PC-9 (cell line): ENCODE measurements around the gene CHST12. TPM values are rescaled to one million over a fixed set of nuclear protein-coding genes. Genes with fewer than 3 reads are reported as not detected.

Experiments used
- BruUV-seq: library from RNA; stranded (reverse); fragments of 400-500 nt; replicated peaks from 2 replicates; lab custom pipeline; 2021; lab: Mats Ljungman, UMichigan
- CTCF ChIA-PET: fragments of 300-600 bp; sonication (Branson Sonifier 250); formaldehyde crosslinking; loops from one replicate; lab custom pipeline; 2022; ENCODE audit warnings: antibody characterized with exemption; lab: Charles Lee
- POLR2A ChIA-PET: fragments of 300-600 bp; sonication (Branson Sonifier 250); formaldehyde crosslinking; loops from one replicate; lab custom pipeline; 2022; ENCODE audit warnings: antibody characterized with exemption; ENCODE audit not compliant: unreplicated experiment; lab: Charles Lee
- DNase-seq, 2 experiments: peaks; one replicate each; pipeline versions ENCODE4 v3.0.0 to v3.0.0-alpha.2; 2015 to 2022; ENCODE audit warnings: mixed read lengths in 1 of 2
- H2AFZ ChIP-seq: fragments of 200-600 bp; sonication (generic); 2 replicates; pipeline ENCODE4 v1.8.1; 2017; ENCODE audit warnings: antibody characterized with exemption
- H3F3A ChIP-seq: fragments of 200-600 bp; sonication (generic); 2 replicates; pipeline ENCODE4 v1.8.1; 2017; ENCODE audit warnings: antibody characterized with exemption, mild to moderate bottlenecking, low read depth; ENCODE audit not compliant: insufficient read depth
- H3K27ac ChIP-seq: fragments of 200-600 bp; sonication (generic); 2 replicates; pipeline ENCODE4 v1.6.1; 2016; ENCODE audit warnings: mixed run types
- H3K27me3 ChIP-seq: fragments of 200-600 bp; sonication (generic); 2 replicates; pipeline ENCODE4 v1.6.1; 2016; ENCODE audit warnings: low read depth, mixed run types; ENCODE audit not compliant: insufficient read depth
- H3K36me3 ChIP-seq: fragments of 200-600 bp; sonication (generic); 2 replicates; pipeline ENCODE4 v1.6.1; 2016; ENCODE audit warnings: low read depth, mixed run types
- H3K4me1 ChIP-seq: fragments of 200-600 bp; sonication (generic); replicated peaks from 2 replicates; pipeline ENCODE4 v1.6.1; 2016; ENCODE audit warnings: mixed run types; ENCODE audit not compliant: insufficient read depth
- H3K4me2 ChIP-seq: fragments of 200-600 bp; sonication (generic); 2 replicates; pipeline ENCODE4 v1.6.1; 2017; ENCODE audit warnings: mixed run types
- H3K4me3 ChIP-seq: fragments of 200-600 bp; sonication (generic); 2 replicates; pipeline ENCODE4 v1.6.1; 2016; ENCODE audit warnings: mixed run types
- H3K79me2 ChIP-seq: fragments of 200-600 bp; sonication (generic); 2 replicates; pipeline ENCODE4 v1.6.1; 2017; ENCODE audit warnings: low read depth, mixed run types
- H3K9me2 ChIP-seq: fragments of 200-600 bp; sonication (generic); 2 replicates; pipeline ENCODE4 v1.8.1; 2017; ENCODE audit warnings: mild to moderate bottlenecking; ENCODE audit not compliant: insufficient read depth
- H3K9me3 ChIP-seq: fragments of 200-600 bp; sonication (generic); 2 replicates; pipeline ENCODE4 v1.8.1; 2016; ENCODE audit warnings: low read depth; ENCODE audit not compliant: insufficient read depth
- H4K20me1 ChIP-seq: fragments of 200-600 bp; sonication (generic); 2 replicates; pipeline ENCODE4 v1.8.1; 2017; ENCODE audit not compliant: insufficient read depth
- CTCF ChIP-seq: fragments of 200-600 bp; sonication (generic); conservative IDR thresholded peaks from 2 replicates; pipeline ENCODE4 v1.6.1; 2017; ENCODE audit warnings: mixed run types, antibody characterized with exemption, mild to moderate bottlenecking, moderate library complexity
- EZH2 ChIP-seq: fragments of 200-600 bp; sonication (generic); IDR thresholded peaks from 2 replicates; pipeline ENCODE4 v1.8.0; 2017; ENCODE audit warnings: antibody characterized with exemption, low read depth
- intact Hi-C: fragments of 100-400 bp; cut with micrococcal nuclease; formaldehyde crosslinking; loops from one replicate; pipeline ENCODE4 v1.10.0; 2022; ENCODE audit not compliant: unreplicated experiment
- total RNA-seq: library from RNA; stranded (reverse); gene quantifications from 2 replicates; pipeline ENCODE4 v1.2.3, GENCODE V29; 2021

The CHST12 gene
- total RNA-seq, 1 experiment from 2014 or later = 25.9 TPM

DNA sequence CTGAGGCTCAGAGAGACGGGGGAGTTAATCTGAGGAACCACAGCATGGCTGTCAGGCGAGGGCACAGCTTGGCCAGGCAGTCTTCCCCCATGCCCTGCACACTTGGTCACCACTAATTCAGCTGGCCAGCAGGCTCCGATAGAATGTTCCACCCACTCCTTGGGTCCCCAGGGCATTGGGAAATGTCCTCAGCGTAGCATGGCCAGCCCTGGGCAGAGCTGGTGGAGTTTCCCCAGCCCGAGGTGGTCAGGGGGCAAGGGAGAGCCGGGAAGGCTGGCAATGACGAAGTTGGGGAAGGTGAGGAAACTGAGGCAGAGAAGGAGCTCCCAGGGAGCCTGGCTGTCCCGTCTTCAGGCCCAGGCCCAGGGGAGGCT lies 84.8 kb downstream of the CHST12 start:
- peaks cover 5% of the 10 kb centered on the region; the same call in 1 of the 2 replicates for H3F3A ChIP-seq
- H3K79me2 ChIP-seq = no peaks in the 10 kb centered on the region
- intact Hi-C loops = no loop called here
- no TSS peak for BruUV-seq
- H3K4me2 ChIP-seq = no peak overlapping the region
- no peak overlapping the region for H3K27ac ChIP-seq
- DNase-seq = no peak
- H2AFZ ChIP-seq = no peak overlapping the region
- ChIA-PET CTCF (interaction anchor here (0.7 kb wide), 1 partner anchor 87 kb away, joined by 9 read pairs; no protein-coding TSS in a partner anchor), POLR2A (no interaction called here)
- TF ChIP-seq CTCF (no peak), EZH2 (no peak)
- H3K36me3 ChIP-seq = no peaks in the 10 kb centered on the region
- H3K9me2 ChIP-seq = no peaks in the 10 kb centered on the region
- peaks cover under 1% of the 10 kb centered on the region; the same call in 1 of the 2 replicates for H3K4me1 ChIP-seq
- H4K20me1 ChIP-seq = no peaks in the 10 kb centered on the region
- H3K27me3 ChIP-seq = no peaks in the 10 kb centered on the region
- H3K9me3 ChIP-seq = no peaks in the 10 kb centered on the region
- H3K4me3 ChIP-seq = no peak overlapping the region

DNA sequence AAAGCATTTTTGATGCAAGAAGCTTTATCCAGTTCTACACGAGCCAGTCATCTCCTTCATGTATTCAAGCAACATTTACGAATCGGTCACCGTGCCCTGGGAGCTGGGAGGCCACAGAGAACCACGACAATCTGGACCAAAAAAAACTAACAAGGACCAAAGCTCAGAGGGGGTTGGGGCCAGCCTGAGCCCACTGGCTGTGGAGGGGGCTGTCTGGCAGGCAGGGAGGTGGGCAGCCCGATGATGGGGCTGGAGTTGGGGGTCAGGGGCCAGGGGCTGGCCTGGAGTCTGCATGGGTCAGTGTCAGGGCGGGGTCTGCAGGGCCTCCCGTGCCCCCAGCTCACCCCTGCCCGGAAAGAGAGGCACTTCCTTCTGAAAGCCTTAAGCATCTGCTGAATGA lies 85.3 kb downstream of the CHST12 start:
- Histone ChIP-seq H3K4me3 (no peak overlapping the region), H3K4me2 (no peak overlapping the region), H3F3A (peaks cover 5% of the 10 kb centered on the region; the same call in 1 of the 2 replicates), H3K27ac (no peak overlapping the region), H3K27me3 (no peaks in the 10 kb centered on the region), H3K36me3 (no peaks in the 10 kb centered on the region), H2AFZ (no peak overlapping the region), H3K9me3 (no peaks in the 10 kb centered on the region), H3K79me2 (no peaks in the 10 kb centered on the region), H3K9me2 (no peaks in the 10 kb centered on the region), H3K4me1 (peaks cover 5% of the 10 kb centered on the region; the same call in 1 of the 2 replicates), H4K20me1 (no peaks in the 10 kb centered on the region)
- DNase-seq = no peak
- TF ChIP-seq CTCF = no peak
- no peak for TF ChIP-seq EZH2
- CTCF ChIA-PET = interaction anchor here (0.7 kb wide), 1 partner anchor 87 kb away, joined by 9 read pairs; no protein-coding TSS in a partner anchor
- intact Hi-C loops = no loop called here
- no TSS peak for BruUV-seq
- POLR2A ChIA-PET = no interaction called here

DNA sequence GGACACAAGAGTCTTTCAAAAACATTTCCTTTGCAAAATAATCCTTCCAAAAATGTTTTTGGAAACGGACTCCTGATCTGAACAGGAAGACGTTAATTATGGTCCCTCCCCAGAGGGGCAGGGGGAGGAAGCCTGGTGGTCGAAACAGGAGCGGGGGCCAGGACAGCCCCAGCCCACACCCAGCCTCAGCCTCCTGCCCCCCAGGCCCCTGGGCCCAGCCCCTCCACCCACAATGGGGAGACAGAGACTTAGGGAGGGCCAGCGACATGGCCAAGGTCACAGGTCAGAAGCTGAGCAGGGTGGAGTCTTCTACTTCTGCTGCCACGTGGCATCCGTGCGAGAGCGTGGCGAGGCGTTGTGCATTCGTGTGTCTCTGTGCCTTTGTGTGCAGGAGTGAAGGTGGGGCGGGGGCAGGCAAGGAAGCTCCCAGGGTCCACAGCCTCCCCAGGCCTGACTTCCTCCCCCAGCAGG lies 86.8 kb downstream of the CHST12 start:
- CTCF ChIA-PET = no interaction called here
- Histone ChIP-seq H3K27ac (no peak overlapping the region), H3K4me2 (no peak overlapping the region), H3K9me2 (no peaks in the 10 kb centered on the region), H3K27me3 (peaks cover 7% of the 10 kb centered on the region; the same call in 1 of the 2 replicates), H3K79me2 (no peaks in the 10 kb centered on the region), H3K4me3 (no peak overlapping the region), H3K4me1 (peaks cover 12% of the 10 kb centered on the region; the same call in 1 of the 2 replicates), H3F3A (no peaks in the 10 kb centered on the region), H3K9me3 (no peaks in the 10 kb centered on the region), H3K36me3 (no peaks in the 10 kb centered on the region), H2AFZ (no peak overlapping the region), H4K20me1 (no peaks in the 10 kb centered on the region)
- BruUV-seq = no TSS peak
- POLR2A ChIA-PET = no interaction called here
- no peak for DNase-seq
- TF ChIP-seq EZH2 = no peak
- TF ChIP-seq CTCF = no peak
- intact Hi-C loops = no loop called here
